ENCODE data around the gene PIWIL1.

Gene PIWIL1

DNA sequence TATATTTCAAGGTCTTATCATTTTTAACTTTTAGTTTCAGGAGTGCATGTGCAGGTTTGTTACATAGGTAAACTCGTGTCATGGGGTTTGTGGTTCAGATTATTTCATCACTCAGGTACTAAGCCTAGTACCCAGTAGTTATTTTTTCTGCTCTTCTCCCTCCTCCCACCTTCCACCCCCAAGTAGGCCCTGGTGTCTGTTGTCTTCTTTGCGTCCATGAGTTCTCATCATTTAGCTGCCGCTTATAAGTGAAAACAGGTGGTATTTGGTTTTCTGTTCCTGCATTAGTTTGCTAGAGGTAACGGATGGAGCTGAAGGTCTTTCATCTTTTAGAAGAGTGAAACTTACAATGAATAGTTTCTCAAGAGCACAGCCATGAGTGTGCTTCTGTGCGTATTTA lies 24.4 kb downstream of the PIWIL1 start:
- Histone ChIP-seq H3K36me3 (ENCODE audit: insufficient read depth, low read length) (no peaks in the 10 kb centered on the region), H3K4me3 (ENCODE audit: low read depth, low read length, poor library complexity, severe bottlenecking) (no peak overlapping the region), H4K20me1 (ENCODE audit: insufficient read depth, low read length) (no peaks in the 10 kb centered on the region), H3K27ac (ENCODE audit: low read depth, low read length, poor library complexity, severe bottlenecking) (no peak overlapping the region), H3K9ac (ENCODE audit: low read length) (no peak overlapping the region), H3K4me2 (ENCODE audit: low read length) (no peak overlapping the region), H3K27me3 (ENCODE audit: insufficient read depth, low read length) (no peaks in the 10 kb centered on the region), H3K4me1 (ENCODE audit: insufficient read depth, low read length, severe bottlenecking) (no peaks in the 10 kb centered on the region), H2AFZ (ENCODE audit: low read length) (no peak overlapping the region), H3F3A (ENCODE audit: insufficient read depth, low read length) (no peaks in the 10 kb centered on the region), H3K9me3 (ENCODE audit: low read length) (no peaks in the 10 kb centered on the region), H3K79me2 (ENCODE audit: insufficient read depth, low read length) (no peaks in the 10 kb centered on the region), H3K9me2 (ENCODE audit: low read depth, low read length) (no peaks in the 10 kb centered on the region)
- no peak for TF ChIP-seq CTCF (IDR thresholded peaks at IDR 0.05; ENCODE audit: low read length)
- TF ChIP-seq EZH2 (IDR thresholded peaks at IDR 0.05; ENCODE audit: borderline replicate concordance, low read length), result no peak

DNA sequence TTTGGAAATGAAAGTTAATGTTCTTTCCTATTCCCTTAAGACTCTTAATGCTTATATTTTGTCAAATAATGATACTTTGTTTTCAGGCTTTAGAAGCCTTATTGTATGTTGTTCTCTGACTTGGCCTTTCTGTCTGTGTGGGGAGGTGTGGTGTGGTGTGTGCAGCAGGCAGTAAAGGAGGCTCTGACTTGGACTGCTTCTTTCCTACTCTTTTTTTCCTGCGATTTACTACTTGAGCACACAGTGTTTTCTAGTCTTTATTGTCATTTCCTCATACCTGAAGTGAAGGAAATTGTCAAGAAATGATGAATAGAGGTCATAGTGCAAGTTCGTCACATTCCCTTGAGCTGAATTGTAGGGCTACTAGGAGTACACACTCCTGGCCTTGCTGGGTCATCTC lies 26.9 kb downstream of the PIWIL1 start:
- no peaks in the 10 kb centered on the region for H3K9me2 ChIP-seq (ENCODE audit: low read depth, low read length)
- no peak overlapping the region for H2AFZ ChIP-seq (ENCODE audit: low read length)
- no peak overlapping the region for H3K4me3 ChIP-seq (ENCODE audit: low read depth, low read length, poor library complexity, severe bottlenecking)
- H3K27me3 ChIP-seq (ENCODE audit: insufficient read depth, low read length), result no peaks in the 10 kb centered on the region
- no peaks in the 10 kb centered on the region for H3K36me3 ChIP-seq (ENCODE audit: insufficient read depth, low read length)
- H3F3A ChIP-seq (ENCODE audit: insufficient read depth, low read length), result no peaks in the 10 kb centered on the region
- H4K20me1 ChIP-seq (ENCODE audit: insufficient read depth, low read length), result no peaks in the 10 kb centered on the region
- H3K4me1 ChIP-seq (ENCODE audit: insufficient read depth, low read length, severe bottlenecking), result no peaks in the 10 kb centered on the region
- no peak overlapping the region for H3K4me2 ChIP-seq (ENCODE audit: low read length)
- H3K79me2 ChIP-seq (ENCODE audit: insufficient read depth, low read length), result no peaks in the 10 kb centered on the region
- no peak overlapping the region for H3K9ac ChIP-seq (ENCODE audit: low read length)
- no peaks in the 10 kb centered on the region for H3K9me3 ChIP-seq (ENCODE audit: low read length)
- no peak overlapping the region for H3K27ac ChIP-seq (ENCODE audit: low read depth, low read length, poor library complexity, severe bottlenecking)
- TF ChIP-seq EZH2 (IDR thresholded peaks at IDR 0.05; ENCODE audit: borderline replicate concordance, low read length) (no peak), CTCF (IDR thresholded peaks at IDR 0.05; ENCODE audit: low read length) (no peak)

DNA sequence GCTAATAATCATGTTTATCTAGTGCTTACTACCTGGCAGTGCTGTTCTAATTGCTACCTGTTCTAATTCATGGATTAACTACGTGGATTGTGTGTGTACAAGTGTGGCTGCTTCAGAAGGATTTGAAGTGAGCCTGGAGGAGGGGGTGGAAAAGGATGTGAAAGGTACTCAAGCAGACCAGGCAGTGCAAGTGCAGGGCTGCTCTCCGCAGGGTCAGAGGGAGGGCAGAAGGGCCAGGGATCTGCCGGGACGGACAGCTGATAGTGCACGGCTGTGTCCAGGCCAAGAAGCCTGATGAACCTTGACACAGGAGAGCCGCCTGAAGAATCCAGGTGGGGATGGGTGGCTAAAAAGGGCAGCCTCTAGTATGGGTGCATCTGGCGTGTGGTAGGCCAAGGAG lies 28.5 kb downstream of the PIWIL1 start:
- Histone ChIP-seq H3K27me3 (ENCODE audit: insufficient read depth, low read length) (no peaks in the 10 kb centered on the region), H3K9me2 (ENCODE audit: low read depth, low read length) (no peaks in the 10 kb centered on the region), H3K9me3 (ENCODE audit: low read length) (no peaks in the 10 kb centered on the region), H3K4me1 (ENCODE audit: insufficient read depth, low read length, severe bottlenecking) (no peaks in the 10 kb centered on the region), H2AFZ (ENCODE audit: low read length) (no peak overlapping the region), H3K36me3 (ENCODE audit: insufficient read depth, low read length) (no peaks in the 10 kb centered on the region), H3K9ac (ENCODE audit: low read length) (no peak overlapping the region), H3K4me2 (ENCODE audit: low read length) (no peak overlapping the region), H3K4me3 (ENCODE audit: low read depth, low read length, poor library complexity, severe bottlenecking) (no peak overlapping the region), H4K20me1 (ENCODE audit: insufficient read depth, low read length) (no peaks in the 10 kb centered on the region), H3F3A (ENCODE audit: insufficient read depth, low read length) (no peaks in the 10 kb centered on the region), H3K79me2 (ENCODE audit: insufficient read depth, low read length) (no peaks in the 10 kb centered on the region), H3K27ac (ENCODE audit: low read depth, low read length, poor library complexity, severe bottlenecking) (no peak overlapping the region)
- TF ChIP-seq EZH2 (IDR thresholded peaks at IDR 0.05; ENCODE audit: borderline replicate concordance, low read length) (no peak), CTCF (IDR thresholded peaks at IDR 0.05; ENCODE audit: low read length) (no peak)
